Peyer's patch (tissue), 4 donors: Measurements from ENCODE around the gene SIM1.

Experiments used
- POLR2A ChIP-seq, 2 donors: fragments of 450-650 bp; IDR thresholded peaks; one replicate each; pipeline ENCODE4 v1.5.1; 2017; ENCODE audit warnings: antibody characterized with exemption in 2 of 2, mild to moderate bottlenecking in 2 of 2, moderate library complexity in 2 of 2
- TF ChIP-seq, protein P1 (sequence below), 6 experiments: fragments of 450-650 bp in 4 of 6; fragments of 200-600 bp in 2 of 6; sonication (generic) in 1 of 6; IDR thresholded peaks; one replicate each; pipeline ENCODE4 v1.5.1; 2017 to 2019; ENCODE audit warnings: antibody characterized with exemption in 6 of 6, mild to moderate bottlenecking in 3 of 6, moderate library complexity in 1 of 6

DNA sequence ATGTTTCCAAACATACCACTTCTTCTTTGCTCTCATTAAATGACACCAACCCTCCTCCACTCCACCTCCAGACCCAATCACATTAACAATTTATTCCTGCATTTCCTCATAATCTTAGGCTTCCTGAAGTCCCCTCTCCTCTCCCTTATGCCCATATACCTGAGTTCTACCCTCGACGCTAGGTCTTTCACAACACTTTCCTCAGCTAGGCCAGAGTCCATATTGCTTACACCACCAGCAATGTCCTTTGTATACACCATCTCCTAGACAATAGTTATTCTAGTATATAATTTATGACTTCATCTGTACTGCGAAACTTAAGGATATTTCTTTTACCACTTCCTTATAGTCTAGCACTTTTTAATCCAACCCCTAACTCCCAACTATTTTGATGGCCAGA is 47.7 kb downstream of the SIM1 start:
- TF ChIP-seq, protein P1, sequence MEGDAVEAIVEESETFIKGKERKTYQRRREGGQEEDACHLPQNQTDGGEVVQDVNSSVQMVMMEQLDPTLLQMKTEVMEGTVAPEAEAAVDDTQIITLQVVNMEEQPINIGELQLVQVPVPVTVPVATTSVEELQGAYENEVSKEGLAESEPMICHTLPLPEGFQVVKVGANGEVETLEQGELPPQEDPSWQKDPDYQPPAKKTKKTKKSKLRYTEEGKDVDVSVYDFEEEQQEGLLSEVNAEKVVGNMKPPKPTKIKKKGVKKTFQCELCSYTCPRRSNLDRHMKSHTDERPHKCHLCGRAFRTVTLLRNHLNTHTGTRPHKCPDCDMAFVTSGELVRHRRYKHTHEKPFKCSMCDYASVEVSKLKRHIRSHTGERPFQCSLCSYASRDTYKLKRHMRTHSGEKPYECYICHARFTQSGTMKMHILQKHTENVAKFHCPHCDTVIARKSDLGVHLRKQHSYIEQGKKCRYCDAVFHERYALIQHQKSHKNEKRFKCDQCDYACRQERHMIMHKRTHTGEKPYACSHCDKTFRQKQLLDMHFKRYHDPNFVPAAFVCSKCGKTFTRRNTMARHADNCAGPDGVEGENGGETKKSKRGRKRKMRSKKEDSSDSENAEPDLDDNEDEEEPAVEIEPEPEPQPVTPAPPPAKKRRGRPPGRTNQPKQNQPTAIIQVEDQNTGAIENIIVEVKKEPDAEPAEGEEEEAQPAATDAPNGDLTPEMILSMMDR (IDR thresholded peaks at IDR 0.05) = no peak
- TF ChIP-seq POLR2A (IDR thresholded peaks at IDR 0.05) = no peak
